ENCODE results near the gene GGA1. TPM values are rescaled to one million over a fixed set of nuclear protein-coding genes. Genes with fewer than 3 reads are reported as not detected.

GGA1 gene
- total and polyA plus RNA-seq, 2 experiments from 2014 or later = 29.7 TPM

- Histone ChIP-seq H3K4me3 (peak overlapping the region; percentile 90), H3K36me3 (ENCODE audit: low read depth) (peaks cover 2% of the 10 kb centered on the region; the same call in 1 of the 2 replicates), H3K27me3 (replicated peaks; ENCODE audit: insufficient read depth) (no peaks in the 10 kb centered on the region), H3K4me2 (ENCODE audit: unreplicated experiment) (peak overlapping the region; percentile 91), H3F3A (ENCODE audit: insufficient read depth) (peaks cover 35% of the 10 kb centered on the region), H3K9ac (peak overlapping the region; percentile 95), H3K9me2 (ENCODE audit: insufficient read depth) (no peaks in the 10 kb centered on the region), H3K27ac (peak overlapping the region; percentile 94), H3K9me3 (ENCODE audit: low read depth) (no peaks in the 10 kb centered on the region), H3K4me1 (ENCODE audit: insufficient read depth) (peaks cover 35% of the 10 kb centered on the region), H2AFZ (0 out of 2 replicates have a peak overlapping the region, but pooled peaks have one; percentile 19), H4K20me1 (ENCODE audit: insufficient read depth) (peaks cover 11% of the 10 kb centered on the region; the same call in 1 of the 2 replicates), H3K79me2 (ENCODE audit: insufficient read depth) (peaks cover 57% of the 10 kb centered on the region)
- in situ Hi-C loops (cut with MboI) = no loop called here
- DNase-seq = peak; percentile 67
- no peak for TF ChIP-seq EZH2phosphoT487 (IDR thresholded peaks at IDR 0.05; ENCODE audit: insufficient read depth, low read depth)
- no peak for TF ChIP-seq EZH2 (IDR thresholded peaks at IDR 0.05; ENCODE audit: insufficient read depth, poor library complexity, severe bottlenecking)
- 0 to 2% methylated on average over 23 to 60 of the region's 72 CpGs for WGBS, 2 experiments (ENCODE audit: low coverage in 1 of 2, low lambda C conversion rate in 2 of 2, missing lambda C conversion rate in 2 of 2)
These were observed 47.9 kb upstream of the GGA1 start for GRCh38 chr22:37560608-37561211.

GRCh38 chr22:37561212-37562048 is 47.2 kb upstream of the GGA1 start:
- Histone ChIP-seq H3K27me3 (replicated peaks; ENCODE audit: insufficient read depth) (no peaks in the 10 kb centered on the region), H3K79me2 (ENCODE audit: insufficient read depth) (peaks cover 64% of the 10 kb centered on the region), H3K36me3 (ENCODE audit: low read depth) (peaks cover 7% of the 10 kb centered on the region; the same call in 1 of the 2 replicates), H3F3A (ENCODE audit: insufficient read depth) (peaks cover 35% of the 10 kb centered on the region), H2AFZ (0 out of 2 replicates have a peak overlapping the region, but pooled peaks have one; percentile 19), H3K9me2 (ENCODE audit: insufficient read depth) (no peaks in the 10 kb centered on the region), H3K4me2 (ENCODE audit: unreplicated experiment) (peak overlapping the region; percentile 91), H3K9me3 (ENCODE audit: low read depth) (no peaks in the 10 kb centered on the region), H3K4me3 (peak overlapping the region; percentile 90), H3K9ac (peak overlapping the region; percentile 95), H3K27ac (peak overlapping the region; percentile 94), H4K20me1 (ENCODE audit: insufficient read depth) (peaks cover 11% of the 10 kb centered on the region; the same call in 1 of the 2 replicates), H3K4me1 (ENCODE audit: insufficient read depth) (peaks cover 35% of the 10 kb centered on the region)
- in situ Hi-C loops (cut with MboI) = no loop called here
- WGBS, 2 experiments (ENCODE audit: low coverage in 1 of 2, low lambda C conversion rate in 2 of 2, missing lambda C conversion rate in 2 of 2) = 1% methylated on average over 51 to 55 of the region's 56 CpGs
- TF ChIP-seq EZH2phosphoT487 (IDR thresholded peaks at IDR 0.05; ENCODE audit: insufficient read depth, low read depth) = no peak
- no peak for TF ChIP-seq EZH2 (IDR thresholded peaks at IDR 0.05; ENCODE audit: insufficient read depth, poor library complexity, severe bottlenecking)
- DNase-seq = peak; percentile 94

GRCh38 chr22:37562049-37562875 is 46.4 kb upstream of the GGA1 start:
- WGBS, 2 experiments (ENCODE audit: low coverage in 1 of 2, low lambda C conversion rate in 2 of 2, missing lambda C conversion rate in 2 of 2) = 70 to 71% methylated on average over 14 of the region's 14 CpGs
- H3K9ac ChIP-seq = peak overlapping the region; percentile 95
- H3K36me3 ChIP-seq (ENCODE audit: low read depth) = peaks cover 14% of the 10 kb centered on the region; the same call in 1 of the 2 replicates
- H3F3A ChIP-seq (ENCODE audit: insufficient read depth) = peaks cover 35% of the 10 kb centered on the region
- H3K4me3 ChIP-seq = peak overlapping the region; percentile 90
- in situ Hi-C loops (cut with MboI) = no loop called here
- H3K27me3 ChIP-seq (replicated peaks; ENCODE audit: insufficient read depth) = no peaks in the 10 kb centered on the region
- peaks cover 73% of the 10 kb centered on the region for H3K79me2 ChIP-seq (ENCODE audit: insufficient read depth)
- H3K9me2 ChIP-seq (ENCODE audit: insufficient read depth) = no peaks in the 10 kb centered on the region
- no peaks in the 10 kb centered on the region for H3K9me3 ChIP-seq (ENCODE audit: low read depth)
- peaks cover 11% of the 10 kb centered on the region; the same call in 1 of the 2 replicates for H4K20me1 ChIP-seq (ENCODE audit: insufficient read depth)
- H2AFZ ChIP-seq = no peak overlapping the region
- peak overlapping the region; percentile 91 for H3K4me2 ChIP-seq (ENCODE audit: unreplicated experiment)
- DNase-seq = no peak
- H3K4me1 ChIP-seq (ENCODE audit: insufficient read depth) = peaks cover 40% of the 10 kb centered on the region
- H3K27ac ChIP-seq = peak overlapping the region; percentile 94
- TF ChIP-seq EZH2phosphoT487 (IDR thresholded peaks at IDR 0.05; ENCODE audit: insufficient read depth, low read depth) (no peak), EZH2 (IDR thresholded peaks at IDR 0.05; ENCODE audit: insufficient read depth, poor library complexity, severe bottlenecking) (no peak)
